ENCODE data around the gene DSCAML1.

DNA sequence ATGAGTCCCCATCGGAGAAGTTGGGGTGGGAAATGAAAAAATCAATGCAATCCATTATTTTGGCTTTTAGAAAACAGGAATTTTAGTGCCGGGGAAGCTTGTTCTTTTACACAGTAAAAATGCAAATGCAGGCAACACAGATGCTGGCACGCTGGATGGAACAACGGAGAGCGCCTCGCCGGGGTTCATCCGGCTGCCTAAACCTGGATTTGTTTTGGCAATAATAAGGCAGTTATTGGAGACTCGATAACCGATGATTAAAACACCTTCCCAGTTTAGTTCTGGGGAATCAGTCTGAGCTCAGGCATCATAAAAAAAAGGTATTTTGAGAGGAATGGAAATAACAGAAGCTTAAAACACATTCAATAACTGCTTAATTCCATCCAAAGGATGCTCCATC, 2.9 kb downstream of the DSCAML1 start:
- TF ChIP-seq, protein P1, sequence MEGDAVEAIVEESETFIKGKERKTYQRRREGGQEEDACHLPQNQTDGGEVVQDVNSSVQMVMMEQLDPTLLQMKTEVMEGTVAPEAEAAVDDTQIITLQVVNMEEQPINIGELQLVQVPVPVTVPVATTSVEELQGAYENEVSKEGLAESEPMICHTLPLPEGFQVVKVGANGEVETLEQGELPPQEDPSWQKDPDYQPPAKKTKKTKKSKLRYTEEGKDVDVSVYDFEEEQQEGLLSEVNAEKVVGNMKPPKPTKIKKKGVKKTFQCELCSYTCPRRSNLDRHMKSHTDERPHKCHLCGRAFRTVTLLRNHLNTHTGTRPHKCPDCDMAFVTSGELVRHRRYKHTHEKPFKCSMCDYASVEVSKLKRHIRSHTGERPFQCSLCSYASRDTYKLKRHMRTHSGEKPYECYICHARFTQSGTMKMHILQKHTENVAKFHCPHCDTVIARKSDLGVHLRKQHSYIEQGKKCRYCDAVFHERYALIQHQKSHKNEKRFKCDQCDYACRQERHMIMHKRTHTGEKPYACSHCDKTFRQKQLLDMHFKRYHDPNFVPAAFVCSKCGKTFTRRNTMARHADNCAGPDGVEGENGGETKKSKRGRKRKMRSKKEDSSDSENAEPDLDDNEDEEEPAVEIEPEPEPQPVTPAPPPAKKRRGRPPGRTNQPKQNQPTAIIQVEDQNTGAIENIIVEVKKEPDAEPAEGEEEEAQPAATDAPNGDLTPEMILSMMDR (IDR thresholded peaks at IDR 0.05), result no peak
- no peak for TF ChIP-seq POLR2AphosphoS5 (IDR thresholded peaks at IDR 0.05)
- no peak for TF ChIP-seq EP300 (IDR thresholded peaks at IDR 0.05)
